ENCODE data around the gene GNPDA2.

GNPDA2 gene

GRCh38 chr4:44678094-44679041 is 48.0 kb downstream of the GNPDA2 start, which contains the start of gene GUF1:
Gene GUF1 (plus strand): TSS chr4:44678420. CDS start chr4:44678623, 203 bp downstream.
- DNase-seq: peak; percentile 93

GRCh38 chr4:44675366-44675765 is 51.0 kb downstream of the GNPDA2 start:
- DNase-seq: no peak

GRCh38 chr4:44674471-44674870 is 51.9 kb downstream of the GNPDA2 start:
- no peak for DNase-seq

- no peak for DNase-seq
Observed at GRCh38 chr4:44671636-44672035, 54.7 kb downstream of the GNPDA2 start.

GRCh38 chr4:44670506-44671199 is 55.7 kb downstream of the GNPDA2 start:
- DNase-seq: no peak

- DNase-seq: peak; percentile 27
Observed at GRCh38 chr4:44668526-44668925, 57.8 kb downstream of the GNPDA2 start.

GRCh38 chr4:44663539-44664263 is 62.7 kb downstream of the GNPDA2 start:
- no peak for DNase-seq

- DNase-seq: no peak
Observed at GRCh38 chr4:44662623-44663005, 63.7 kb downstream of the GNPDA2 start.

GRCh38 chr4:44661940-44662622 is 64.3 kb downstream of the GNPDA2 start:
- DNase-seq: no peak

GRCh38 chr4:44660396-44660795 is 66.0 kb downstream of the GNPDA2 start:
- no peak for DNase-seq

- DNase-seq: no peak
Observed at GRCh38 chr4:44652002-44652401, 74.4 kb downstream of the GNPDA2 start.
